ENCODE results near the gene PRR16.

PRR16 gene

DNA sequence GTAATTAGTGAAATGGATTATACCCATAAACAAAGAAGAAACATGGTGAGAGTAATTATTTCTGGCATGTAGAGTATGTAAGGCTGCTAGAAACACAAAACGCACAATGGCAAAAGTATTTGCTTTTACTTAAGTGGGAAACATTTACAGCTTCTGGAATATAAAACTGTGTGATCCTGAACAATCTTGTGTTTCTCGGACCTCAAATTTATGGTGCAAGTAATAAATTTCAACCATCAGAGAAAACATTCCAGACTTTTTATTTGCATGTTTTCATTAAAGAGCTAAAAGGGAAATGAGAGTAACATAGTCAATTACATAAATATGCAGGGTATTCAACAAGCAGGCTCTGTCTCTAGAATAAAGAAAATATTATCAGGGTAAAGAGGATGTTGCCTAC is 17.2 kb upstream of the PRR16 start:
- no peak for DNase-seq (ENCODE audit: low read depth in 1 of 2, low spot score in 1 of 2)
- no peak overlapping the region for H3K27ac ChIP-seq (replicated peaks)
- no peaks in the 10 kb centered on the region for H3K27me3 ChIP-seq (ENCODE audit: insufficient read depth, poor library complexity, severe bottlenecking)
- TF ChIP-seq POLR2AphosphoS5 (IDR thresholded peaks at IDR 0.05; ENCODE audit: low read depth) (no peak), GABPA (IDR thresholded peaks at IDR 0.05; ENCODE audit: low read depth) (no peak)
- TF ChIP-seq, protein P1, sequence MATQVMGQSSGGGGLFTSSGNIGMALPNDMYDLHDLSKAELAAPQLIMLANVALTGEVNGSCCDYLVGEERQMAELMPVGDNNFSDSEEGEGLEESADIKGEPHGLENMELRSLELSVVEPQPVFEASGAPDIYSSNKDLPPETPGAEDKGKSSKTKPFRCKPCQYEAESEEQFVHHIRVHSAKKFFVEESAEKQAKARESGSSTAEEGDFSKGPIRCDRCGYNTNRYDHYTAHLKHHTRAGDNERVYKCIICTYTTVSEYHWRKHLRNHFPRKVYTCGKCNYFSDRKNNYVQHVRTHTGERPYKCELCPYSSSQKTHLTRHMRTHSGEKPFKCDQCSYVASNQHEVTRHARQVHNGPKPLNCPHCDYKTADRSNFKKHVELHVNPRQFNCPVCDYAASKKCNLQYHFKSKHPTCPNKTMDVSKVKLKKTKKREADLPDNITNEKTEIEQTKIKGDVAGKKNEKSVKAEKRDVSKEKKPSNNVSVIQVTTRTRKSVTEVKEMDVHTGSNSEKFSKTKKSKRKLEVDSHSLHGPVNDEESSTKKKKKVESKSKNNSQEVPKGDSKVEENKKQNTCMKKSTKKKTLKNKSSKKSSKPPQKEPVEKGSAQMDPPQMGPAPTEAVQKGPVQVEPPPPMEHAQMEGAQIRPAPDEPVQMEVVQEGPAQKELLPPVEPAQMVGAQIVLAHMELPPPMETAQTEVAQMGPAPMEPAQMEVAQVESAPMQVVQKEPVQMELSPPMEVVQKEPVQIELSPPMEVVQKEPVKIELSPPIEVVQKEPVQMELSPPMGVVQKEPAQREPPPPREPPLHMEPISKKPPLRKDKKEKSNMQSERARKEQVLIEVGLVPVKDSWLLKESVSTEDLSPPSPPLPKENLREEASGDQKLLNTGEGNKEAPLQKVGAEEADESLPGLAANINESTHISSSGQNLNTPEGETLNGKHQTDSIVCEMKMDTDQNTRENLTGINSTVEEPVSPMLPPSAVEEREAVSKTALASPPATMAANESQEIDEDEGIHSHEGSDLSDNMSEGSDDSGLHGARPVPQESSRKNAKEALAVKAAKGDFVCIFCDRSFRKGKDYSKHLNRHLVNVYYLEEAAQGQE (IDR thresholded peaks at IDR 0.05; ENCODE audit: insufficient replicate concordance, low read depth) = no peak
- H3K4me3 ChIP-seq (replicated peaks; ENCODE audit: insufficient read depth, low read length) = no peak overlapping the region

DNA sequence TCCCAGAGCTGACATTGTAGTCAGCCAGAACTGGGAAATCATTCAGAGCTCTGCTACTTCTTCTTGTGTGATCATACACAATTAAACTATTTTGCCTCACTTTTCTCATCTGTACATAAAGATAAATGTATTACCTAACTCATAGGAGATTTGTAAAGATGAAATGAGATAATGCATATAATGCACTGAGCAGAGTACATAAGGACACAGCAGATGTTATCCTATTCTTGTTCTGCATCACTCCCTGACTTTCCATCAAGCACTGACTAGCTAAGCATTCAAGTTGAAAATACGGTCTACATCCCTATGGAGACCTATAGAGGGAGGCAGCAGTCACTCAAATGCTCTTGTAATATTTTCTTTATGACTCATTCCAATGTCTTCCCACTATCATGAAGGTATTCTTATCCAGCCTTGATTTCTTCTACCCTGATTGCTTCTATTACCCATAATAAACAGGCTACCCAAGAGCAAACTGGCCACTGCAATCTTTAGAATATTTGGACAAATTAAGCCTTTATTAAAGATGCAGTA is 16.3 kb upstream of the PRR16 start:
- no peaks in the 10 kb centered on the region for H3K27me3 ChIP-seq (ENCODE audit: insufficient read depth, poor library complexity, severe bottlenecking)
- no peak for DNase-seq (ENCODE audit: low read depth in 1 of 2, low spot score in 1 of 2)
- H3K27ac ChIP-seq (replicated peaks) = no peak overlapping the region
- H3K4me3 ChIP-seq (replicated peaks; ENCODE audit: insufficient read depth, low read length) = no peak overlapping the region
- no peak for TF ChIP-seq POLR2AphosphoS5 (IDR thresholded peaks at IDR 0.05; ENCODE audit: low read depth)
- TF ChIP-seq, protein P1 (IDR thresholded peaks at IDR 0.05; ENCODE audit: insufficient replicate concordance, low read depth) = no peak
- TF ChIP-seq SPI1 (IDR thresholded peaks at IDR 0.05; ENCODE audit: borderline replicate concordance, low read depth) = no peak
- TF ChIP-seq GABPA (IDR thresholded peaks at IDR 0.05; ENCODE audit: low read depth) = no peak
- TF ChIP-seq, protein P2, sequence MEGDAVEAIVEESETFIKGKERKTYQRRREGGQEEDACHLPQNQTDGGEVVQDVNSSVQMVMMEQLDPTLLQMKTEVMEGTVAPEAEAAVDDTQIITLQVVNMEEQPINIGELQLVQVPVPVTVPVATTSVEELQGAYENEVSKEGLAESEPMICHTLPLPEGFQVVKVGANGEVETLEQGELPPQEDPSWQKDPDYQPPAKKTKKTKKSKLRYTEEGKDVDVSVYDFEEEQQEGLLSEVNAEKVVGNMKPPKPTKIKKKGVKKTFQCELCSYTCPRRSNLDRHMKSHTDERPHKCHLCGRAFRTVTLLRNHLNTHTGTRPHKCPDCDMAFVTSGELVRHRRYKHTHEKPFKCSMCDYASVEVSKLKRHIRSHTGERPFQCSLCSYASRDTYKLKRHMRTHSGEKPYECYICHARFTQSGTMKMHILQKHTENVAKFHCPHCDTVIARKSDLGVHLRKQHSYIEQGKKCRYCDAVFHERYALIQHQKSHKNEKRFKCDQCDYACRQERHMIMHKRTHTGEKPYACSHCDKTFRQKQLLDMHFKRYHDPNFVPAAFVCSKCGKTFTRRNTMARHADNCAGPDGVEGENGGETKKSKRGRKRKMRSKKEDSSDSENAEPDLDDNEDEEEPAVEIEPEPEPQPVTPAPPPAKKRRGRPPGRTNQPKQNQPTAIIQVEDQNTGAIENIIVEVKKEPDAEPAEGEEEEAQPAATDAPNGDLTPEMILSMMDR (IDR thresholded peaks at IDR 0.05; ENCODE audit: insufficient read depth, low read length) = no peak

DNA sequence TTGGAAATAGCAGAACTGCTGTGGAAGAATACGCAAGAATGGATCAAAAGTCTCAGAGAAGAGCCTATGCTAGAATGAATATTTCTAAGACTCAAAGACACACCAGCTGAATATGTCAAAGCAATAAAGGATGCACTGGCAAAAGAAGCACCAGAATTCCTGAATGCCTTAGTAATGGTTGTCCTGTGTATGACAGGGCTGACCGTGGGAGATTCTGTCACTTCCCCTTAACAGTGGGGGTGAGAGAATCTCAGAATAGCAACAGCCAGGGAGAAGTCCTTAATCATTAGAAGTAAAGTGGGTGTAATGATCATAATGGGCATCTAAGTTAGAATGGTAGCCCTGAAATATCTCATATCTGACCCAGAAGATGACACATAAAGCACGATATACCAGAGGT is 14.6 kb upstream of the PRR16 start:
- no peak for DNase-seq (ENCODE audit: low read depth in 1 of 2, low spot score in 1 of 2)
- TF ChIP-seq, protein P1 (IDR thresholded peaks at IDR 0.05; ENCODE audit: insufficient replicate concordance, low read depth) = no peak
- TF ChIP-seq, protein P2 (IDR thresholded peaks at IDR 0.05; ENCODE audit: insufficient read depth, low read length) = no peak
- TF ChIP-seq POLR2AphosphoS5 (IDR thresholded peaks at IDR 0.05; ENCODE audit: low read depth) (no peak), SPI1 (IDR thresholded peaks at IDR 0.05; ENCODE audit: borderline replicate concordance, low read depth) (no peak), GABPA (IDR thresholded peaks at IDR 0.05; ENCODE audit: low read depth) (no peak)
- Histone ChIP-seq H3K27ac (replicated peaks) (no peak overlapping the region), H3K4me3 (replicated peaks; ENCODE audit: insufficient read depth, low read length) (no peak overlapping the region), H3K27me3 (ENCODE audit: insufficient read depth, poor library complexity, severe bottlenecking) (no peaks in the 10 kb centered on the region)
